H1 (cell line): ENCODE results near the gene UBE3C. TPM values are rescaled to one million over a fixed set of nuclear protein-coding genes. Genes with fewer than 3 reads are reported as not detected.

ENCODE experiments used
- CTCF ChIA-PET: fragments of 300-600 bp; sonication (Branson Sonifier 250); formaldehyde crosslinking; loops from one replicate; lab custom pipeline; 2021; ENCODE audit not compliant: partially characterized antibody; lab: Charles Lee
- POLR2A ChIA-PET: fragments of 300-600 bp; sonication (Branson Sonifier 250); formaldehyde crosslinking; loops from one replicate; lab custom pipeline; 2021; ENCODE audit warnings: inconsistent platforms; ENCODE audit not compliant: partially characterized antibody; lab: Charles Lee
- DNase-seq, 2 experiments: peaks; one replicate each; pipeline versions ENCODE4 v3.0.0 to v3.0.0-alpha.2; 2010 to 2022; ENCODE audit warnings: low spot score in 2 of 2, low read depth in 1 of 2, mixed read lengths in 1 of 2
- FAIRE-seq: peaks from 2 replicates; lab custom pipeline; 2011; peaks lifted over from hg19 to GRCh38; lab: Jason Lieb, UNC
- H2AFZ ChIP-seq: 2 replicates; pipeline ENCODE4 v1.8.1; 2012; ENCODE audit warnings: low read length, inconsistent platforms
- H2AK5ac ChIP-seq: 2 replicates; pipeline ENCODE4 v1.6.1; 2013; ENCODE audit warnings: low read depth, low read length
- H2BK120ac ChIP-seq: replicated peaks from 2 replicates; pipeline ENCODE3; 2013; ENCODE audit warnings: low read depth, low read length, inconsistent platforms
- H2BK12ac ChIP-seq: 2 replicates; pipeline ENCODE4 v1.6.1; 2013; ENCODE audit warnings: low read depth, low read length
- H2BK15ac ChIP-seq: 2 replicates; pipeline ENCODE4 v1.6.1; 2013; ENCODE audit warnings: low read length
- H2BK20ac ChIP-seq: 2 replicates; pipeline ENCODE4 v1.6.1; 2013; ENCODE audit warnings: low read length
- H2BK5ac ChIP-seq: 2 replicates; pipeline ENCODE4 v1.6.1; 2013; ENCODE audit warnings: low read depth, low read length
- H3K14ac ChIP-seq: 2 replicates; pipeline ENCODE4 v1.6.1; 2013; ENCODE audit warnings: inconsistent platforms; ENCODE audit not compliant: insufficient read length
- H3K18ac ChIP-seq: 2 replicates; pipeline ENCODE4 v1.6.1; 2013; ENCODE audit warnings: low read length; ENCODE audit errors: extremely low read depth
- H3K23ac ChIP-seq: 2 replicates; pipeline ENCODE4 v1.6.1; 2013; ENCODE audit warnings: inconsistent platforms; ENCODE audit not compliant: insufficient read length
- H3K23me2 ChIP-seq: 2 replicates; pipeline ENCODE4 v1.6.1; 2013; ENCODE audit warnings: low read depth, low read length
- H3K27ac ChIP-seq: 2 replicates; pipeline ENCODE4 v1.6.1; 2011; ENCODE audit warnings: low read depth, low read length, inconsistent platforms
- H3K27me3 ChIP-seq, 4 experiments: replicated peaks in 1 of 4; 1 replicate in 1 of 4; 2 replicates in 3 of 4; pipeline versions ENCODE4 v1.6.1 to v1.8.1; 2011 to 2013; ENCODE audit warnings: low read length in 3 of 4, mild to moderate bottlenecking in 3 of 4, inconsistent platforms in 2 of 4, mixed read lengths in 2 of 4, moderate library complexity in 1 of 4; ENCODE audit not compliant: control insufficient read depth in 3 of 4, insufficient read depth in 3 of 4; ENCODE audit errors: extremely low read depth in 1 of 4
- H3K36me3 ChIP-seq, 4 experiments: 2 replicates each; pipeline versions ENCODE4 v1.6.1 to v1.8.1; 2011 to 2013; ENCODE audit warnings: mild to moderate bottlenecking in 4 of 4, low read length in 3 of 4, moderate library complexity in 2 of 4, control low read depth in 1 of 4, inconsistent platforms in 1 of 4; ENCODE audit not compliant: insufficient read depth in 4 of 4, control insufficient read depth in 2 of 4
- H3K4ac ChIP-seq: replicated peaks from 2 replicates; pipeline ENCODE3; 2013; ENCODE audit warnings: low read length, low read depth, mixed read lengths, inconsistent platforms; ENCODE audit not compliant: insufficient read length
- H3K4me1 ChIP-seq, 4 experiments: replicated peaks in 1 of 4; 1 replicate in 1 of 4; 2 replicates in 3 of 4; pipeline versions ENCODE4 v1.6.1 to v1.8.1; 2011 to 2013; ENCODE audit warnings: low read length in 3 of 4, inconsistent platforms in 2 of 4, mixed read lengths in 1 of 4; ENCODE audit not compliant: insufficient read depth in 4 of 4, control insufficient read depth in 3 of 4
- H3K4me2 ChIP-seq, 2 experiments: 2 replicates each; pipeline versions ENCODE4 v1.6.1 to v1.8.1; 2011 to 2013; ENCODE audit warnings: low read depth in 2 of 2, low read length in 2 of 2, control low read depth in 1 of 2, inconsistent platforms in 1 of 2, mild to moderate bottlenecking in 1 of 2; ENCODE audit not compliant: insufficient read depth in 1 of 2
- H3K4me3 ChIP-seq, 4 experiments: fragments of 200-600, 300-600 bp in 1 of 4; sonication (generic), shearing (Covaris generic), sonication (Bioruptor Twin) in 1 of 4; 2 replicates each; pipeline versions ENCODE4 v1.5.1 to v1.8.1; 2011 to 2016; ENCODE audit warnings: low read length in 4 of 4, low read depth in 3 of 4, control low read depth in 2 of 4, inconsistent platforms in 2 of 4, mild to moderate bottlenecking in 2 of 4, mixed read lengths in 1 of 4, moderate library complexity in 1 of 4; ENCODE audit not compliant: insufficient read depth in 2 of 4; ENCODE audit errors: extremely low read depth in 1 of 4
- H3K56ac ChIP-seq: replicated peaks from 2 replicates; pipeline ENCODE3; 2013; ENCODE audit warnings: low read depth, mild to moderate bottlenecking, mixed read lengths, low read length, inconsistent platforms; ENCODE audit not compliant: insufficient read length
- H3K79me1 ChIP-seq: 2 replicates; pipeline ENCODE4 v1.6.1; 2013; ENCODE audit warnings: low read depth, low read length, control low read depth
- H3K79me2 ChIP-seq, 2 experiments: 2 replicates each; pipeline versions ENCODE4 v1.6.1 to v1.8.1; 2012 to 2013; ENCODE audit warnings: low read length in 2 of 2, mild to moderate bottlenecking in 2 of 2, inconsistent platforms in 1 of 2; ENCODE audit not compliant: insufficient read depth in 2 of 2, control insufficient read depth in 1 of 2
- H3K9ac ChIP-seq, 4 experiments: replicated peaks in 1 of 4; 1 replicate in 1 of 4; 2 replicates in 3 of 4; pipeline versions ENCODE4 v1.6.1 to v1.8.1; 2011 to 2013; ENCODE audit warnings: low read depth in 3 of 4, low read length in 3 of 4, control low read depth in 2 of 4, mild to moderate bottlenecking in 2 of 4, moderate library complexity in 2 of 4, inconsistent platforms in 1 of 4; ENCODE audit errors: extremely low read depth in 1 of 4
- H3K9me3 ChIP-seq, 2 experiments: 2 replicates each; pipeline versions ENCODE4 v1.6.1 to v1.8.1; 2012 to 2013; ENCODE audit warnings: mild to moderate bottlenecking in 2 of 2, moderate library complexity in 2 of 2, control low read depth in 1 of 2, inconsistent platforms in 1 of 2, low read depth in 1 of 2, low read length in 1 of 2, mixed read lengths in 1 of 2; ENCODE audit not compliant: insufficient read depth in 2 of 2
- H4K20me1 ChIP-seq, 2 experiments: replicated peaks in 1 of 2; 2 replicates each; pipeline versions ENCODE3 to v1.8.1; 2011 to 2013; ENCODE audit warnings: inconsistent platforms in 2 of 2, low read length in 2 of 2, mild to moderate bottlenecking in 1 of 2; ENCODE audit not compliant: insufficient read depth in 2 of 2, control insufficient read depth in 1 of 2
- H4K5ac ChIP-seq: 2 replicates; pipeline ENCODE4 v1.6.1; 2013; ENCODE audit warnings: low read length, low read depth, mixed read lengths, inconsistent platforms; ENCODE audit not compliant: insufficient read length
- H4K8ac ChIP-seq: 2 replicates; pipeline ENCODE4 v1.8.0; 2013; ENCODE audit warnings: mild to moderate bottlenecking, moderate library complexity, low read length, inconsistent platforms; ENCODE audit not compliant: insufficient read depth; ENCODE audit errors: extremely low read depth
- H4K91ac ChIP-seq: replicated peaks from 2 replicates; pipeline ENCODE3; 2013; ENCODE audit warnings: low read length, mixed read lengths, inconsistent platforms; ENCODE audit not compliant: insufficient read length
- BCL11A ChIP-seq, 2 experiments: IDR thresholded peaks; one replicate each; pipeline ENCODE4 v1.6.1; 2011; ENCODE audit warnings: low read depth in 2 of 2, low read length in 2 of 2, mild to moderate bottlenecking in 2 of 2
- BRCA1 ChIP-seq: IDR thresholded peaks from 2 replicates; pipeline ENCODE4 v1.6.1; 2012; ENCODE audit warnings: low read depth, low read length, improper control_type of control experiment
- CBX5 ChIP-seq: fragments of 300-800, 300-1000 bp; sonication (generic); IDR thresholded peaks from 2 replicates; pipeline ENCODE4 v1.7.1; 2016; ENCODE audit warnings: antibody characterized with exemption, low read length, low read depth
- CHD1 ChIP-seq: IDR thresholded peaks from 2 replicates; pipeline ENCODE4 v1.6.1; 2012; ENCODE audit warnings: low read depth, low read length, improper control_type of control experiment
- CHD2 ChIP-seq: IDR thresholded peaks from 2 replicates; pipeline ENCODE4 v1.6.1; 2012; ENCODE audit warnings: low read length, improper control_type of control experiment
- CREB1 ChIP-seq: IDR thresholded peaks from 2 replicates; pipeline ENCODE4 v1.6.1; 2012; ENCODE audit warnings: inconsistent platforms
- EGR1 ChIP-seq: IDR thresholded peaks from 2 replicates; pipeline ENCODE4 v1.6.1; 2011; ENCODE audit warnings: low read depth, low read length, borderline replicate concordance
- GABPA ChIP-seq: IDR thresholded peaks from 2 replicates; pipeline ENCODE4 v1.6.1; 2011; ENCODE audit warnings: mild to moderate bottlenecking, low read length, moderate library complexity, borderline replicate concordance; ENCODE audit not compliant: insufficient read depth
- GTF2F1 ChIP-seq: IDR thresholded peaks from 2 replicates; pipeline ENCODE4 v1.6.1; 2012; ENCODE audit warnings: low read depth, low read length, improper control_type of control experiment, borderline replicate concordance
- HDAC6 ChIP-seq: IDR thresholded peaks from one replicate; pipeline ENCODE4 v1.7.1; 2012; ENCODE audit warnings: low read depth, mild to moderate bottlenecking, inconsistent platforms, low read length, moderate library complexity
- NRF1 ChIP-seq: IDR thresholded peaks from 2 replicates; pipeline ENCODE4 v1.6.1; 2011; ENCODE audit warnings: mild to moderate bottlenecking, low read depth, low read length, improper control_type of control experiment
- POLR2A ChIP-seq, 2 experiments: IDR thresholded peaks; 1 replicate in 1 of 2; 2 replicates in 1 of 2; pipeline ENCODE4 v1.6.1; 2011; ENCODE audit warnings: low read depth in 2 of 2, low read length in 2 of 2, mild to moderate bottlenecking in 2 of 2; ENCODE audit errors: control extremely low read depth in 1 of 2
- POLR2AphosphoS5 ChIP-seq: IDR thresholded peaks from 2 replicates; pipeline ENCODE4 v1.6.1; 2011; ENCODE audit warnings: low read depth, low read length
- SIX5 ChIP-seq: IDR thresholded peaks from 2 replicates; pipeline ENCODE4 v1.6.1; 2011; ENCODE audit warnings: mild to moderate bottlenecking, low read depth, low read length
- TAF7 ChIP-seq: optimal IDR thresholded peaks from 2 replicates; pipeline ENCODE3; 2011; ENCODE audit warnings: low read depth, mild to moderate bottlenecking, inconsistent platforms, low read length, moderate library complexity, borderline replicate concordance
- WGBS, 2 experiments: shearing (Covaris generic) in 1 of 2; methylation state at CpG; one replicate each; pipeline versions ENCODE4 v1.1.6 to v1.1.7; 2013 to 2015; ENCODE audit warnings: low lambda C conversion rate in 2 of 2, mixed read lengths in 2 of 2, inconsistent platforms in 1 of 2, low coverage in 1 of 2, missing lambda C conversion rate in 1 of 2; ENCODE audit not compliant: insufficient replicate concordance in 2 of 2, insufficient coverage in 1 of 2, insufficient read length in 1 of 2; ENCODE audit errors: extremely low coverage in 1 of 2, missing lambda C conversion rate in 1 of 2; 5-methylcytosine and 5-hydroxymethylcytosine counted together
- polyA plus RNA-seq, 7 experiments: library from polyadenylated mRNA; depleted of rRNA in 3 of 7; stranded (reverse) in 5 of 7; unstranded in 2 of 7; fragments of >200 nt in 5 of 7; fragments of 200-250 nt in 2 of 7; gene quantifications; 1 replicate in 5 of 7; 2 replicates in 1 of 7; 4 replicates in 1 of 7; pipeline versions ENCODE4 v1.2.1 to v1.2.3, GENCODE V29; 2011 to 2013; ENCODE audit warnings: missing spikeins in 2 of 7, mixed read lengths in 2 of 7
- total RNA-seq: library from RNA; stranded (reverse); fragmentation: NEBNext Ultra II Directional; extraction: Animal tissue kit (Norgen Biotek cat#: 25700); gene quantifications from 2 replicates; pipeline ENCODE4 v1.2.1, GENCODE V29; 2021

The UBE3C gene
- total and polyA plus RNA-seq, 2 of the 8 experiments (the other 6 are each of a cell fraction or from before 2014, with no cell fraction given) = 32.0 to 54.1 TPM

DNA sequence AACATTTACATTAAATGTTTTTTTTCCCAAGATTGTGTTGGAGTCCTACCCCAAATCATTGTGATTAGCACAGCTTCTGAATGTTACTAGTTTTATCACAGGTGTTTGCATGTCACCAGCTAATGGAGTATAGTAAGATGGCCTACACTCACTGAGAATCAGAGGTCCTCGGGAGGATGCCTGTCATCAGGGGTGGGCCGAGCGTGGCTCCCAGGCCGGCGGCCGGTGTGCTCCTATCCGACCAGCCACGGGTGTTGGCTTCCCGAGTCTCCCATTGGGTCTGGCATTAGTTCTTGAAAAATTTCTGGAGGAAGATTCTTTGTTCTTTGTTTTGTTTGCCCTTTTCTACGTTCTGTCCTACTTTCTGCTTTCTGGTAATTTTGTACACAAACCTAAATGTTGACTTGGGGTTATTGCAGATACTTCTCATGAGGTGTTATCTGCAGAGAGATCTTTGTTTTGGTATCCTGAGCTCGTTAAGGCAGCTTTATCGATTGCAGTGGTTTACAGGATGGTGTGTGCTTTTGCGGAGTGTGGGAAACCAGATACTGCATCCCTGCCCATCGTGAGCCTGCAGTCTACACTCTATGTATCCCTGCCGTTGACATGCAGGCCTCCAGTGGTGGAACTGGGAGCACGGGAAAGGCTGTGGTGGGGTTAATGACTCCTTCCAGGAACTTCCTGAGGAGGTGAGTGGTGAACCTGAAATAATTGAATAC lies 130.8 kb downstream of the UBE3C start:
- Histone ChIP-seq H2BK120ac (no peak overlapping the region), H3K4me3 (no peak overlapping the region), H3K4me2 (no peak overlapping the region), H3K36me3 (peaks cover 2 to 20% (median 8%) of the 10 kb centered on the region in 4 experiments; a peak in 6 of 8 replicates), H4K8ac (no peak overlapping the region), H2BK12ac (no peak overlapping the region), H3K9ac (no peak overlapping the region), H3K4me1 (peaks cover 0 to 8% (median 1%) of the 10 kb centered on the region in 4 experiments; a peak in 4 of 7 replicates), H3K27me3 (no peaks in the 10 kb centered on the region), H4K20me1 (peaks cover 0 to 2% of the 10 kb centered on the region in 2 experiments), H3K79me2 (no peaks in the 10 kb centered on the region), H3K79me1 (no peaks in the 10 kb centered on the region), H3K56ac (no peak overlapping the region), H3K23ac (no peak overlapping the region), H2AFZ (no peak overlapping the region), H3K23me2 (no peaks in the 10 kb centered on the region; the same call in 1 of the 2 replicates), H3K18ac (no peak overlapping the region), H3K14ac (no peak overlapping the region), H3K9me3 (no peaks in the 10 kb centered on the region), H2BK15ac (no peak overlapping the region), H4K5ac (no peak overlapping the region), H2BK20ac (no peak overlapping the region), H4K91ac (no peak overlapping the region), H3K27ac (no peak overlapping the region), H3K4ac (no peak overlapping the region), H2BK5ac (no peak overlapping the region; the same call in 1 of the 2 replicates), H2AK5ac (no peak overlapping the region)
- FAIRE-seq (no peak), DNase-seq (no peak)
- WGBS, 2 experiments = 92% methylated on average over 16 of the region's 16 CpGs; no CpG with 5 or more reads in 1 of the 2 experiments
- CTCF ChIA-PET = interaction anchor here (0.7 to 7.2 kb wide), 4 partner anchors 14 to 297 kb away, joined by 3 to 72 read pairs (median 5); no protein-coding TSS in a partner anchor
- POLR2A ChIA-PET = interaction anchor here (0.6 kb wide), 1 partner anchor 130 kb away, joined by 3 read pairs; the partner anchor contains the start of gene UBE3C
- TF ChIP-seq NRF1 (no peak), HDAC6 (no peak), CBX5 (no peak), CHD2 (no peak), BCL11A (IDR thresholded peaks at IDR 0.05; ENCODE audit: low read depth in 2 of 2, low read length in 2 of 2) (no peak), POLR2AphosphoS5 (no peak), GTF2F1 (no peak), GABPA (no peak), SIX5 (no peak), TAF7 (no peak), EGR1 (no peak), BRCA1 (no peak), CREB1 (no peak), CHD1 (no peak), POLR2A (IDR thresholded peaks at IDR 0.05; ENCODE audit: control extremely low read depth in 1 of 2, low read depth in 2 of 2, low read length in 2 of 2) (no peak)
